MCF 10A (cell line): Measurements from ENCODE around the gene CCNL2. TPM values are rescaled to one million over a fixed set of nuclear protein-coding genes. Genes with fewer than 3 reads are reported as not detected.
"Not testable (repeated sequence)": the region's sequence is repeated elsewhere in the genome, so short reads cannot be mapped to it uniquely, and the experiment has no call there.

Experiments
- BruUV-seq: library from RNA; stranded (reverse); fragments of 400-500 nt; replicated peaks from 2 replicates; lab custom pipeline; 2021; lab: Mats Ljungman, UMichigan
- CTCF ChIA-PET: fragments of 300-600 bp; sonication (Branson Sonifier 250); formaldehyde crosslinking; extraction: SDS; loops from one replicate; lab custom pipeline; 2021; ENCODE audit warnings: antibody characterized with exemption, inconsistent platforms; lab: Yijun Ruan, JAX
- POLR2A ChIA-PET: fragments of 300-600, 350-650 bp; sonication (Branson Sonifier 250); formaldehyde crosslinking; extraction: SDS; loops from one replicate; lab custom pipeline; 2020; ENCODE audit warnings: antibody characterized with exemption, inconsistent platforms; lab: Yijun Ruan, JAX
- DNase-seq: peaks from one replicate; pipeline ENCODE4 v3.0.0-alpha.2; 2018; ENCODE audit not compliant: unreplicated experiment
- H3K27ac Mint-ChIP-seq: one replicate; pipeline ENCODE4 v1.8.0; 2022; ENCODE audit warnings: mild to moderate bottlenecking, low read depth, mixed read lengths; ENCODE audit not compliant: unreplicated experiment
- H3K27me3 Mint-ChIP-seq: one replicate; pipeline ENCODE4 v1.8.0; 2022; ENCODE audit warnings: mixed read lengths; ENCODE audit not compliant: insufficient read depth, unreplicated experiment
- H3K36me3 Mint-ChIP-seq: one replicate; pipeline ENCODE4 v1.8.0; 2022; ENCODE audit warnings: mild to moderate bottlenecking, moderate library complexity, mixed read lengths; ENCODE audit not compliant: insufficient read depth, unreplicated experiment
- H3K4me1 Mint-ChIP-seq: one replicate; pipeline ENCODE4 v1.8.0; 2022; ENCODE audit warnings: mixed read lengths; ENCODE audit not compliant: insufficient read depth, unreplicated experiment
- H3K4me3 Mint-ChIP-seq: one replicate; pipeline ENCODE4 v1.8.0; 2022; ENCODE audit warnings: mild to moderate bottlenecking, moderate library complexity, mixed read lengths; ENCODE audit not compliant: unreplicated experiment
- H3K9me3 Mint-ChIP-seq: one replicate; pipeline ENCODE4 v1.8.0; 2022; ENCODE audit warnings: mixed read lengths; ENCODE audit not compliant: unreplicated experiment
- intact Hi-C: fragments of 100-400 bp; cut with micrococcal nuclease; formaldehyde crosslinking; loops from 2 replicates; pipeline ENCODE4 v1.14.1; 2022
- total RNA-seq: library from RNA; stranded (reverse); gene quantifications from 2 replicates; pipeline ENCODE4 v1.2.3, GENCODE V29; 2022
- TF ChIP-seq, protein P1 (sequence below): fragments of 200-600 bp; IDR thresholded peaks from one replicate; pipeline ENCODE4 v1.8.0; 2022; ENCODE audit warnings: antibody characterized with exemption, mild to moderate bottlenecking; ENCODE audit not compliant: unreplicated experiment

CCNL2 gene
- total RNA-seq, 1 experiment from 2014 or later: 248 TPM

DNA sequence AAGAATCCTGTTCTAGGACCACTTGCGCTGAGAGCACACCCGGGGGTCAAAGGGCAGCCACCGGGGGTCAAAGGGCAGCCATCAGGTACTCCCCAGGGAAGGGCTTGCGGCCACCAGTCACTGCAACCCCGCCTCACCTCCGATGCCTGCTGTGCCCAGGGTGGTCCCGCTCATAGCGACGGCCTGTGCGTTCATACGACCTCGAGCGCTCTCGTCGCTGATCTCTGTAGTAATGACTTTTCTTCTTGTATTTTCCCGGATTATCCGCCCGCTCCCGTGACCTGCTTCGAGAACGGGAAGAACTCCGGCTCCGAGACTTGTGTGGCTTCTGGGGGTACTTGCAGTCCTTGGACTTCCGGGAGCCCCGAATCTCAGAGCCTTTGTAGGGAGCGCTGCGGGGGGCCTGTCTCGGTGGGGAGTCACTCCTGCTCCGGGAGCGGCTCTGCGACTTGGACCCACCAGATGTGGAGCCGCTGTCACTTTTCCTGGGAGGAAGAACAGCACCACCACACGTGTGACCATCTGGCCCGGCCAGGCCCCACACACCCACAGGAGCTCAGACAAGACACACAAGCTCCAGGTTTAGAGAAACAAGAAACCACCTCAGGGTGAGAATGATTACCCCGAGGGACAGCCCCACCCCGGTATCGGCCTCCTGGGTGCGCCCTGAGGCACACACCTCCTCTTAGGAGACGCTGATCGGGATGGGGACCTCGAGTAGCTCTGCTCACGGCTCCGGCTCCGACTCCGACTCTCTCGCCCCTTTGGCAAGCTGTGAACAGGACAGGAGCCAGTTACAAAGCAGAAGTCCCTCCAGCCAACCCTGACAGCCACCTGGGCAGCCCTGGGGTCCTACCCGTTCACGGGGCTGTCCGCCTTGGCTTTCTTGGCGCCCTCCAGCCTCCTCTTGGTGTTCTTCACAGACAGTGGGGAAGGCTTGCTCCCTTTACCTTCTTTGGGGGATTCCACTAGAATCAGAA, 11.7 kb downstream of the CCNL2 start:
- POLR2A ChIA-PET: interaction anchor here (0.6 to 2.9 kb wide), 2 partner anchors 12 to 40 kb away, joined by 4 to 10 read pairs; partner anchors contain the start of gene AURKAIP1
- H3K9me3 Mint-ChIP-seq: no peaks in the 10 kb centered on the region
- no TSS peak for BruUV-seq
- no peak overlapping the region for H3K27ac Mint-ChIP-seq
- CTCF ChIA-PET: interaction anchor here (0.6 to 1.0 kb wide), 3 partner anchors 9 to 70 kb away, joined by 3 to 5 read pairs (median 4); no protein-coding TSS in a partner anchor
- intact Hi-C loops: no loop called here
- no peak overlapping the region for H3K4me3 Mint-ChIP-seq
- peaks cover 76% of the 10 kb centered on the region for H3K36me3 Mint-ChIP-seq
- DNase-seq: no peak
- no peaks in the 10 kb centered on the region for H3K27me3 Mint-ChIP-seq
- TF ChIP-seq, protein P1, sequence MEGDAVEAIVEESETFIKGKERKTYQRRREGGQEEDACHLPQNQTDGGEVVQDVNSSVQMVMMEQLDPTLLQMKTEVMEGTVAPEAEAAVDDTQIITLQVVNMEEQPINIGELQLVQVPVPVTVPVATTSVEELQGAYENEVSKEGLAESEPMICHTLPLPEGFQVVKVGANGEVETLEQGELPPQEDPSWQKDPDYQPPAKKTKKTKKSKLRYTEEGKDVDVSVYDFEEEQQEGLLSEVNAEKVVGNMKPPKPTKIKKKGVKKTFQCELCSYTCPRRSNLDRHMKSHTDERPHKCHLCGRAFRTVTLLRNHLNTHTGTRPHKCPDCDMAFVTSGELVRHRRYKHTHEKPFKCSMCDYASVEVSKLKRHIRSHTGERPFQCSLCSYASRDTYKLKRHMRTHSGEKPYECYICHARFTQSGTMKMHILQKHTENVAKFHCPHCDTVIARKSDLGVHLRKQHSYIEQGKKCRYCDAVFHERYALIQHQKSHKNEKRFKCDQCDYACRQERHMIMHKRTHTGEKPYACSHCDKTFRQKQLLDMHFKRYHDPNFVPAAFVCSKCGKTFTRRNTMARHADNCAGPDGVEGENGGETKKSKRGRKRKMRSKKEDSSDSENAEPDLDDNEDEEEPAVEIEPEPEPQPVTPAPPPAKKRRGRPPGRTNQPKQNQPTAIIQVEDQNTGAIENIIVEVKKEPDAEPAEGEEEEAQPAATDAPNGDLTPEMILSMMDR: no peak
- H3K4me1 Mint-ChIP-seq: no peaks in the 10 kb centered on the region

DNA sequence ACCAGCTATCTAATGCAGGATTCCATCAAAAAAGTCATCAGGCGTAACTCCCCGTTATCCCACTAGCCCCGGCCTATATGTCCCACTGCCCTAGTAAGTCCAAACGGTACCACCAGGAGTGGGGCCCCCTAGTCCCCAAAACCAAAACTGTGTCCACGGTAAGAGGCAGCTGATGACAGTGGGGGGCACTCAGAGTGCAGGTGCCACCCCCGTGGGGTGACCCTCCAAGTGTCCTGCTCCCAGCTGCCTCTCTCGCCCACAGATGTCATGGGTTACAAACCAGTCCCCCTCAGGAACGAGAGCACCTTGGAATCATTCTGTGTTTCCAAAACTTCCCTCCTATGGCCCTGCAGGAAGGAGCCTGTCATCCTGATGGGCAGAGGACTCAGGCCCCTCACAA, 13.2 kb downstream of the CCNL2 start:
- ChIA-PET CTCF (interaction anchor here (0.7 to 1.0 kb wide), 2 partner anchors 8 to 34 kb away, joined by 3 to 4 read pairs; no protein-coding TSS in a partner anchor), POLR2A (interaction anchor here (1.2 to 2.9 kb wide), 2 partner anchors 11 to 12 kb away, joined by 4 to 10 read pairs; partner anchors contain the start of gene AURKAIP1)
- intact Hi-C loops: no loop called here
- H3K27me3 Mint-ChIP-seq: no peaks in the 10 kb centered on the region
- peaks cover 61% of the 10 kb centered on the region for H3K36me3 Mint-ChIP-seq
- no TSS peak for BruUV-seq
- H3K27ac Mint-ChIP-seq: no peak overlapping the region
- no peak for DNase-seq
- H3K4me1 Mint-ChIP-seq: no peaks in the 10 kb centered on the region
- TF ChIP-seq, protein P1: no peak
- no peaks in the 10 kb centered on the region for H3K9me3 Mint-ChIP-seq
- H3K4me3 Mint-ChIP-seq: no peak overlapping the region

DNA sequence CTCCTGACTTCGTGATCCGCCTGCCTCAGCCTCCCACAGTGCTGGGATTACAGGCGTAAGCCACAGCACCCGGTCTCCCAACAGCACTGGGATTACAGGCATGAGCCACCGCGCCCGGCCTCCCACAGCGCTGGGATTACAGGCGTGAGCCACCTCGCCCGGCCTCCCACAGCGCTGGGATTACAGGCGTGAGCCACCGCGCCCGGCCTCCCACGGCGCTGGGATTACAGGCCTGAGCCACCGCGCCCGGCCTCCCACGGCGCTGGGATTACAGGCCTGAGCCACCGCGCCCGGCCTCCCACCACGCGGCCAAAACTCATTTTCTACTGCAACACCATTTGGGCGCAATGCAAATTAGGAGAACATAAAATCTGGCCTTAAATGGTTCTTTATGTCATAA, 13.8 kb downstream of the CCNL2 start:
- DNase-seq, H3K4me1 Mint-ChIP-seq, H3K9me3 Mint-ChIP-seq, H3K4me3 Mint-ChIP-seq, H3K27ac Mint-ChIP-seq, BruUV-seq, intact Hi-C loops, H3K27me3 Mint-ChIP-seq: not testable (repeated sequence)
- ChIA-PET POLR2A (interaction anchor here (1.2 to 2.9 kb wide), 2 partner anchors 10 to 13 kb away, joined by 4 to 10 read pairs; partner anchors contain the start of gene AURKAIP1), CTCF (interaction anchor here (0.7 kb wide), 1 partner anchor 34 kb away, joined by 3 read pairs; no protein-coding TSS in a partner anchor)
- peaks cover 55% of the 10 kb centered on the region for H3K36me3 Mint-ChIP-seq

DNA sequence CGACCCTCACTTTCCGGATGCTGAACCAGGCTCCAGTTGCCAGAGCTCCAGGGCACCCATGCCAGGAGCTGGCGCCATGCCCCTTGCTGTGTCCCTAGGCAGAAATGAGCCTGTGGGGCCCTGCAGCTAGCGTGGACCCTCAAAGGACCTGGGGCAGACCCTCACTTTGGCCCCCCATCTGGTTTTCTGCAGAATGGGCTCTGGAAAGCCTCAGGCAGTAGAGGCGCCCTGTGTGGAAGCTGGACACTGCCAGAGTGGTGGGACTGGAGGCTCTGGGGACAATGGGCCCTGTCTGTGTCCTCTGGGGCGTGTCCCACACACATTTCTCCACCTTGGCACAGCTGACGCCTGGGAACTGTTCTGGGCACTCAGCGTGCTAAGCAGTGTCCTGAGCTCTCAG, 17.8 kb downstream of the CCNL2 start:
- Mint-ChIP-seq H3K27ac (no peak overlapping the region), H3K27me3 (no peaks in the 10 kb centered on the region), H3K4me1 (peaks cover 9% of the 10 kb centered on the region), H3K9me3 (no peaks in the 10 kb centered on the region), H3K36me3 (peaks cover 15% of the 10 kb centered on the region), H3K4me3 (no peak overlapping the region)
- TF ChIP-seq, protein P1: no peak
- ChIA-PET POLR2A (no interaction called here), CTCF (no interaction called here)
- no TSS peak for BruUV-seq
- DNase-seq: no peak
- intact Hi-C loops: no loop called here
